Stimulated activated CD4-positive, alpha-beta T cell treated with anti-CD3 and anti-CD28 coated beads, TNF-alpha, amount 100 ng/mL, for 24 hours (primary cell): ENCODE measurements around the gene HAUS1.
"Not testable (repeated sequence)": the region's sequence is repeated elsewhere in the genome, so short reads cannot be mapped to it uniquely, and the experiment has no call there.

Source experiments
- DNase-seq, 3 experiments: peaks; one replicate each; pipeline ENCODE4 v3.0.0-alpha.2; 2020; ENCODE audit warnings: low read depth in 3 of 3

The HAUS1 gene

DNA sequence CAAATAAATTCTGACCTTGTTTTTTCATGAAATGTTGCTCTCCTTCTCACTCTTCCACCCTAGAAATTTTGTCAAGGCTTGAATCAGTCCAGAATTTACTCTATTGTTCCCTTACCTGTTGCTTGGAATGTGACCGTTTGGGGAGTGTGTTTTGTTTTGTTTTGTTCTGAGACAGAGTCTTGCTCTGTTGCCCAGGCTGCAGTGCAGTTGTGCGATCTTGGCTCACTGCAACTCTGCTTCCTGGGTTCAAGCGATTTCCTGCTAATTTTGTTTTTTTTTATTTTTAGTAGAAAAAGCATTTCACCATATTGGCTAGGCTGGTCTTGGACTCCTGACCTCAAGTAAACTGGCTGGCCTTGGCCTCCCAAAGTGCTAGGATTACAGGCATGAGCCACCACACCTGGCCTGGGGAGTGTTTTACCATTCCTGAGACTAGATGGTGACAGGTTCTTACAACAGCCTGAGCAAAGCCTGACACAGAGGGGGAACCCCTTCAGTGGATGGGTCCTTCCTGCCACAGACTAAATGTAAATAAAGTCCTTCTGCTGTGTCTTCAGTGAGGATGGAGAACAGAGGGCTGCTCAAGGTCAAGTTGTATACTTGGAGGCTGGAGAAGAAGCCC is 52.0 kb downstream of the HAUS1 start:
- DNase-seq: no peak

DNA sequence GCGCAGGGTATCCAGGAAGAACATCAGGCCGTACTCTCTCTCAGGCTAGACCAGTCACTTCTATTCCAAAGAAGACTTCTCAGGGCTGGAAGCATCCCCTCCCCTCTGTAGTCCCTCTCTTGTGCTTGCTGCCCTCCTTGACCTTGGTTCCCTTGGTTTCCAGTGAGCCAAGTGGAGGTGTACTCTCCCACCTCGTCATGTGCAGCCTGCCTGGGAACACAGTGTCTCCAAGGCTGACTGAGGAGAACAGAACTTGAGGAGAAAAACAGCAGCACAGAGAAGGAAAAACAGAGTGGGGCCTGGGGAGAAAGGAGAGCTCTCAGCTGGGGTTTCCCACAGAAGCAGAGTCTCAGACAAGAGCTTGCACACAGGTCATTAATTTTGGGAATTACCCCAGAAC is 52.7 kb downstream of the HAUS1 start:
- DNase-seq: no peak

DNA sequence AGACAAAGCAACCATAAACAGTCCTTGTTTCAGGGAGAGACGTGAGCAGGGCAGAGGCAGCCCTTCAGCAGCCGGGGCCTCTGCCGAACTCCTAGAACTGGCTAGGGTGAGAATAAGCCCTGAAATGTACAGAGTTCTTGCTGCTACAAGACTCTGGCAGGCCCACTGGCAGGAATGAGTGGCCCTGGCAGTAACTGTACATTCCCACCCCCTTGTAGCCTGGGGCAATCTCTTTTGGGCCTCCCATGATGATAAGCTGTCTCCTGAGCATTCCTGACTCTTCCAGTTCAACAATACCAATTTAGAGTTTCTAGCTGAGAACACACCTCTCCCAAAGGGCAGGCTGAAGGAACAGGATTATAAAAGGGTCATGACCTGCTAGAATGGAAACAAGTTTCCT is 54.3 kb downstream of the HAUS1 start:
- no peak for DNase-seq

DNA sequence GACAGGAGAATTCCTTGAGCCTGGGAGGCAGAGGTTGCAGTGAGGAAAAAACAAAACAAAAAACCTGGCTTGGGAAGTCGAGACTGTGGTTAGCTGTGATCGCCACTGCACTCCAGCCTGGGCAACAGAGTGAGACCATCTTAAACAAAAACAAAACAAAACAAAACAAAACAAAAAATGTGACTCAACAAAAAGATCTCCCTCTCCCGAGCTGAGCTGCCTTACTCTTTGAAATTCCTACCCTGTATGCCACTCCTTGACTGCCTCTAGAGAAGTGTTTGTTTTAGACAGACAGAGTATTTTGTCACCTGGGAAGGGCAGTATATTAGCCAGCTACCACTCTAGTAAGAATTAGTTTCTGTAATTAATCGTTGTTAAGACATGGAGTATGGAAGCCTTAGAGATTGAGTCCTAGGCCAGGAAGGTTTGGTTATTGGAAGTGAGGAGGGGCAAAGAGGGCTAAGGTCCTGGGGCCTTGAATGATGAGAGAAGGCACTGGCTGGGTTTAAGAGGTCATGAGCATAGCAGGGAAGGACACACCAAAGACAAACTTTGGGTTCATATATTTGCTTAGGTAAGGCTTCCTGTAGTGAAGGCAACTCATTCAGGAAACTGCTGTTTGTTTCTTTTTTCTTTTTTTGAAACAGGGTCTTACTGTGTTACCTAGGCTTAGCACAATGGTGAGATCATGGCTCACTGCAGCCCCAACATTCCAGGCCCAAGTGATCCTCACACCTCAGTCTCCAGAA is 56.0 kb downstream of the HAUS1 start:
- DNase-seq: no peak

DNA sequence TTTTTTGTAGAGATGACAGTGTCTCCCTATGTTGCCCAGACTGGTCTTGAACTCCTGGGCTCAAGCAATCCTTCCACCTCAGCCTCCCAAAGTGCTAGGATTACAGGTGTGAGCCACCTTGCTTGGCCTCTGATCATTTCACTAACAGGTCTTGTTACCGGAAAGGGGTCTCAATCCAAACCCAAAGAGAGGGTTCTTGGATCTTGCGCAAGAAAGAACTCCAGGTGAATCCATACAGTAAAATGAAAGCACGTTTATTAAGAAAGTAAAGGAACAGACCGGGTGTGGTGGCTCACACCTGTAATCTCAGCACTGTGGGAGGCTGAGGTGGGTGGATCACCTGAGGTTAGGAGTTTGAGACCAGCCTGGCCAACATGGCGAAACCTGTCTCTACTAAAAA is 56.7 kb downstream of the HAUS1 start:
- not testable (repeated sequence) for DNase-seq

DNA sequence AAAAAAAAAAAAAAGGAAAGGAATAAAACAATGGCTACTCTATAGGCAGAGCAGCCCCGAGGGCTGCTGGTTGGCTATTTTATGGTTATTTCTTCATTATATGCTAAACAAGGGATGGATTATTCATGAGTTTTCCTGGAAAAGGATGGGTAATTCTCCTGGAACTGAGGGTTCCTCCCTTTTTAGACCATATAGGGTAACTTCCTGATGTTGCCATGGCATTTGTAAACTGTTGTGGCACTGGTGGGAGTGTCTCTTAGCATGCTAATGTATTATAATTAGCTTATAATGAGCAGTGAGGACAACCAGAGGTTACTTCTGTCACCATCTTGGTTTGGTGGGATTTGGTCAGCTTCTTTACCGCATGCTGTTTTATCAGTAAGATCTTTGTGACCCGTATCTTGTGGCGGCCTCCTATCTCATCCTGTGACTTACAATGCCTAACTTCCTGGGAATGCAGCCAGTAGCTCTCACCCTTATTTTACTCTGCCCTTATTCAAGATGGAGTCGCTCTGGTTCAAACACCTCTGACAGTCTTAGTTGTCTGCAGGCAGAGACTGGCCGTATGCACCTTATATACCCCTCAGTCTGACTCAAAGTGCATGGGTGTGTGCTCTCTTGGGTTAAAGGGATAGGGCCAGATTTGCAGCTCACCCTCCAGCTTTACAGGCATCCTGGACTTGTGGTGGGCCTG is 57.7 kb downstream of the HAUS1 start:
- DNase-seq: no peak

DNA sequence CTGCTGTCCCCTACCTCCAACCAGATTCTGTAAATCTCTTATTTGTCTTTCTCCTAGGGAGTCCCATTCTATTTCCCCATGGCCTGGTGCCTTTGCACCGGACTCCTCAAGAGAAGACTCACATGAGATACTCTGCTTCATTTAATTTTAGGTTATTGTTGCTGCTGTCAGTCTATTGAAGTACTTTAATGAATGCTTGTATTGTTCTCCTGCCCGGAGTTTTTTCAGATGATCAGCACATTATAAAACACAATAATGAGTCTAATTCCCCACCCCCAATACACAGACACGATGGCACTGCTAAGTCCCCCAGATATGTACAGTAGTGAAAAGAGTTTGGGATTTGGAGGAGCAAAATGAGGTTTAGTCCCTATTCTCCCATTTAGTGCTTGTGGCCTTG is 58.9 kb downstream of the HAUS1 start:
- DNase-seq: no peak

DNA sequence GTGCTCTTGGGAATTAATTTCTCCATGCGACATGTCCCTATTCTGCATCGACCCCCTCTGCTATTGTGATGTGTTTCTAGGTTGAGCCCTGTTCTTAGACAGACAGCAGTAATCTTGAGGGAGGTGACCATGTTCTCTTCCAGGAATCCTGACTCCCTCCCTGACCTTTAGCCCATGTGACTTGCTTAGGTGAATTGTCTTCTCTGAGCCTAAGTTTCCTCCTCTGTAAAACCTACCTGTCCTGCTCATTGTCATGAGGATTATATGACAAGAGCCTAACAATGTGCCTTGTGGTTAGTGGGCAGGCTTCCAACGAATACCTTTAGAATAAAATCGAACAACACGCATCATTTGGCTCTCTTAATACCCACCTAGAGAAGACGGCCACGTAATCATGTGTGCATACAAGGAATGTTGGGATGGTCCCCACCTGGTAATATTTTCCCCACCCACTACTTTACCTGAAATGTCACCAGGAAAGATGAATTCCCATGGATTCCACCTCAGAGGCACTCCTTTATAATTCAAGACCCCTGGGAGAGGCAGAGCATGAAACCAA is 59.8 kb downstream of the HAUS1 start:
- DNase-seq: no peak

DNA sequence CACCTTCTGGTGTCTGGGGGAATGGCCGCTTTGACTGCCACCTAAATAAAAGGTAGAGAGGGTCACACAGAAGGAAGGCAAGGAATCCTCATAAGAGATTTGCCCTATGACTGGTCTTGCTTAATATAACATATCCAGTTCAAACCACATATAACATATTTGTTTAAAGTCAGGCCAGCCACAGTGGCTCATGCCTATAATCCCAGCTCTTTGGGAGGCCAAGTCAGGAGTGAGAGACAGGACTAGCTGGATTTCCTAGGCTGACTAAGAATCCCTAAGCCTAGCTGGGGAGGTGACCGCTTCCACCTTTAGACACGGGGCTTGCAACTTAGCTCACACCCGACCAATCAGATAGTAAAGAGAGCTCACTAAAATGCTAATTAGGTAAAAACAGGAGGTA is 60.3 kb downstream of the HAUS1 start:
- not testable (repeated sequence) for DNase-seq

DNA sequence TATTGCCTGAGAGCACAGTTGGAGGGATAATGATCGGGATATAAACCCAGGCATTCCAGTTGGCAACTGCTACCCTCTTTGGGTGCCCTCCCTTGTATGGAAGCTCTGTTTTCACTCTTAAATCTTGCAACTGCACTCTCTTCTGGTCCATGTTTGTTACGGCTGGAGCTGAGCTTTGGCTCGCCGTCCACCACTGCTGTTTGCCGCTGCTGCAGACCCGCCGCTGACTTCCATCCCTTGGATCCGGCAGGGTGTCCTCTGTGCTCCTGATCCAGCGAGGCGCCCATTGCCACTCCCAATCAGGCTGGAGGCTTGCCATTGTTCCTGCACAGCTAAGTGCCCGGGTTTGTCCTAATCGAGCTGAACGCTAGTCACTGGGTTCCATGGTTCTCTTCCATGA is 60.7 kb downstream of the HAUS1 start:
- DNase-seq: no peak

DNA sequence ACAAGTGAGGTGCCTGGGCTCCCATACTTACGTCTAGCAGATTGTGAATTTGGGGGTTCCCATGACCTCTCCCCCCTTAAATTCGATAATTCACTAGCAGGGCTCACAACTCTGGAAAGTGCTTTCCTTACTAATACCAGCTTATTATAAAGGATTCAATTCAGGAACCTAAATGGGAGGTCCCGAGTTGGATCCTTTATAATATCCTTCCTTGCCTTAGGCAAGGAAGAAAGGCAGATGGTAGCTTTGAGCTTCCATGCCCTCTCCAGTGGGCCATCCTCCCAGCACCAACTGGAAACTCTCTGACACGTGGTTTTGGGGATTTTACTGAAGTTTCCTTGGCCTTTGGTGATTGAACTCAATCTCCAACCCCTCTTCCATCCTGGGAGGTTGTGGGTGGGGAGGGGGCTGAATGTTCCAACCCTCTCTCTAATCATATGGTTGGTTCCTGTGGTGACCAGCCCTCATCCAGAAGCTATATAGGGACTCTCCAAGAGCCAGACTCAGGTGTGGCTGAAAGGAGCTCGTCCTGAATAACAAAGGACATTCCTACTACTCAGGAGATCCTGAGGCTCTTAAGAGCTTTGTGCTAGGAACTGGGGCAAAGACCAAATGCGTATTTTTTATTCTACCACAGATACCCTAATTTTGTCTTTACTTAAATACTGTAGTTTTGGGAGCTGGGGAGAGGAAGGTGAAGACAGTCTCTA is 62.2 kb downstream of the HAUS1 start:
- DNase-seq: no peak

DNA sequence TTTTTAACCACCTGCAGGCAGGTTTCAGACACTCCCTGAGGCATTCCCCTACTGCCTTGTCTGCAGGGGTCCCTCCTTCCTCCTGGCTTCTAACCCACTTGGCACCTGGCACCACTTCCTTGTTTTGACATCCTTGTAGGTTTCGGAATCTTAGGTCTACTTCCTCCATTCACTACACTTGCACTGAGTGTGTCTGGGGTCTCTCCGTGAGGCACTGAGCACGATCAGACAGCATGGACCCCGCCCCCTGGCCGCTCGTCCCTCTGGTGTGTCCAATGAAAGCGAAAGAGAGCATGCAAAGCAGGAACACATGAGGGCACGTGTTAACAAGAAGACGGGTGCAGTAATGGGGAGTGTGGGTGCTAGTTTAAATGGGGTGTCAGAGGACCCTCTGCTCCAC is 63.8 kb downstream of the HAUS1 start:
- no peak for DNase-seq

DNA sequence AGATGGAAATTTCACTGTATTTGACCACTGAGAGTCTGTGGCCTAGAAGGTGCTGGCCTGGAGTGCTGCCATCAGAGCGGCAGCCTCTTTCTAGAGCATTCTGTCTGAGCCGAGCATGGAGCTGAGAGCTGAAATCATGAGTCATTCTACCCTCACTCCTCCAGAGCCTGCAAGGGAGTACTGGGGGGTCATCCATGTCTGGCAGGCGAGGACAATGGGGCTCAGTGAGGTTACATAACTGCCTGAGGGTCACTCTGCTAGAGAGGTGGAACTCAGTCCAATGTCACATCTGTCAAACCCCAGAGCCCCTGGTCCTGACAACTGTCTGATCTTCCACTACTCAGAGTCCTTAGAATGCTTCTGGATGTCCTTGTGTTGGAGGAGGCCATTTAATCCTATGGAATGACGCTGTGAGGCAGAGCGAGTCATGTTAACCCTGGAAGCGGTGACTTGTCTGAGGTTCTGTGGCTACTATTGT is 65.3 kb downstream of the HAUS1 start:
- no peak for DNase-seq

DNA sequence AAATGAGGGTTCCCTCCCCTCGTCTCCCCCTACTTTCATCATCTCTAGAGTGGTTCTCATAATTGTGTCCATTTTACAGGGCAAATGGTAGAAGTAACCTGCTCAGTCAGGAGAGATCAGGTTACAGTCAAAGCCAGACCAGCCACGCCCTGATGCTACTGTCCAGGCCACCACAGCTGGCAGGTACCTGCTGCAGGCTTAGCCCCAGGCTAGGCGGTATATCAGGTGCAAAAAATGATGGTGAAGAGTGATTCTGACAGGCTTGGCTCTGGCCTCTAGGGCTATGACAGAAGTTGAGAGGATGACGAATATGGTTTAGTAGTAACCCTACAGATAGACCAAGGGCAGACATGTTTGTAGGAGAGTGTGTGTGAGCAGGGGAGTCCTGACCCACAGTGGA is 67.1 kb downstream of the HAUS1 start:
- no peak for DNase-seq

DNA sequence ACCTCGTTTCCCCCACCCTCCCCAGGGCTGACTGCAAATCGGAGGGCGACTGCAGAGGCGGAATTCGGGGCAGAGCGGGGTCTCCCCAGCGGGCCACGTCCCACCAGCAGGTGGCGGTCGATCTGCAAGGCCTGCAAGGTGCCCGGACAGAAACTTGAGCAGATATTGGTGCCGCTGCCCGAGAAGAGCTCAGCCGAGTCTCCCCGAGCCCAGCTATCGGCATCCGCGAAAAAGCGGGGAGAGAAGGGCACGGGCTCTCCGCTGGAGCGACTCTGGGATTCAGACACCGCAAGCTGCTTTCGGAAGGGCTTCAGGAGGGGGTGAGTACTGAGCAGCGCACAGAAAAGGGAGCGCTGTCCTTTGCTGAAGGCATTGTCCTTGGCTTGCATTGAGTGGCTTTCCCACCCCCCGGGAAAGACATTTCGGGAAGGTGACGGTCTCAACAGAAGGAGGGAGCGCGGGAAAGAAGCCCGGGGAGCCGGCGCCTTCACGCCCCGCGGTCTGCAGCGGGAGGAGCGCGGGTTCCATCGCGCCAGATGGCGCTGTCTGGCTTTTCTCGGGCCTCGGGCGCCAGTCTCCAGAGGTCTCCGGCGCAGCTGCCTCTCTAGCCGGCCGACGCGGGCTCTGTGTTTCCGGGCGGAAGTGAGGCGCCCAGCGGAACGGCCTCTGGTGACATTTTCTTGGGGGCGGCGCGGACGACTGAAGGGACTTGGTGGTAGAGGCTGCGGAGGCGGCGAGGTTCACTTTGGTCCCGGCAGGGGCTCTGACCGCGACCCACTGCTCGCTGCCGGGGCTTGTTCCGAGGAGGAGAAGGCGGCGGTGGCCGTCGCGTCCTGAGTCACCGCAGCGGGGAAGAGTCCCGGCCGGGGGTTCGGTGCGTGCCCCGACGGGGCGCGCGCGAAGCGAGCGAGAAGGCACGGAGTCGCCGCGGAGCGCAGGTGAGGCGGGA is 69.5 kb downstream of the HAUS1 start:
- DNase-seq: peak; percentile 86 to 93 (median 92)

DNA sequence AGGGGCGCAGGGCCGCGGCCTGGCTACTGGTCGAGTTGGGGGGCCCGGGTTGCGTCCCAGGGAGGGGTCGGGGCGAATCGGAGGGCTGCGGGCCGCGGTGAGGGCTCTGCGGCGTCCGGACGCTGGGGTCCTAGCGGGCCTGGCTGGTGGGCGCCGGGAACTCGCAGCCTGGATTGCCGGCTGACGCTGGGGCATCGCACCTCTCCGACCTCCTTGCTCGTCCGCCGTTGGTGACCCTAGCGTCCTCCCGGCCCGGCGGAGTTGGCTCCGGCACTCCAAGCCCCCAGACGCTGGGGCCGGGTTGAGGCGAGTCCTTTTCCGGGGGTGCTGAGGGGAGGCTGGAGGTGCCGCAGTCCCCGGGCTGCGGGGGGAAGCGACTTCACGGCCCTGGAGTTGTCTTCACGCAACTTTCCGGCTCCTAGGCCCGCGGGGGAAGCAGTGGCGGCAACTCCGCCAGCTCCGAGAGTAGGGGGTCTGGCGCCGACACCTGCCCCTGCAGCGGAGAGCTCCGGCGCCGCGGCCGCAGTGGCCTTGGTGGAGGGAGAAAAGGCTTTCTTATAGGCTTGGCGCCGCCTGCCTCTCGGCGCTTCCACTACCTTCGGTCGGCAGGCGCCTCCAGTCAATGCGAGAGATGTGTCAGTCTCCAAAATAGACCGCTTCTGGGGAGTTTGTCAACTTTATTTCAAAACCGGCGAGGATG is 70.3 kb downstream of the HAUS1 start:
- DNase-seq: peak in 1 of 3 experiments; percentile 38

DNA sequence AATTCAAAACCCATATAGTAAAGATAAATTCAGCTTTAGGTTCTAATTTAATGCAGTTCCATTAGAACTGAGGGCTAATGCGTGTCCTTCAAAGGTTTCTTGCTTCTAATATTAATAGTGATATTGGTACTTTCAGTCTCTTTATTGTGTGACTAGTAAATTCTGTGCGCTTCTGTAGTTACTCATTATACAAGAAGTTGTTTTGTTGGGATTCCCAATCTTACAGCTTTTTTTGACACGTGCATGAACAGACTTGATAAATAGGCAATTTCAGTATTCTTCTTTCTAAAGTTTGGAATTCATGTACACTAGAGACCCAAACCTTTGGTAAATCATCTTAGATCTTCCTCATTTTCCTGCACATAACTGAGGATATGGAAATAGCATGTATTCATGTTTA is 71.8 kb downstream of the HAUS1 start:
- no peak for DNase-seq
